Panc1 (cell line): ENCODE measurements around the gene TADA2B.

ENCODE experiments used
- CTCF ChIP-seq: fragments of 450-650 bp; IDR thresholded peaks from 2 replicates; pipeline ENCODE4 v1.5.1; 2017; ENCODE audit warnings: mild to moderate bottlenecking
- POLR2AphosphoS5 ChIP-seq: IDR thresholded peaks from 2 replicates; pipeline ENCODE4 v1.6.1; 2012; ENCODE audit warnings: mild to moderate bottlenecking, low read depth, low read length, moderate library complexity

DNA sequence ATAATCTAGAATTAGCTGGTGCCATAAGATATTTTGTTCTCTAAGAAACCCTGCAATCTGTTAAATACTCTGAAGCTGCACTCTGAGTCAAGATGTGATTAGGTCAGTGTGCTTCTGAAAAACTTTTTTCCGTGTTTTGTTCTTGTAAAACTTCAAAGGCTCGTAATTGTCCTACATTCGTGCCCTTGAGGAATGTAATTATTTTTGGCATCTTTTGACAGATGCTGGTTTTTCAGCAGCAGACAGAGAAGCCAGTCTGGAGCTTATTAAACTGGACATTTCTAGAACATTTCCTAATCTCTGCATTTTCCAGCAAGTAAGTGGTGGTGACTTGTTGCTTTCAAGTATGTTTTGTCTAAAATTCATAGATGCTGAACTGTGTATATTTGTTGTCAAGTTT is 36.8 kb upstream of the TADA2B start:
- TF ChIP-seq CTCF (no peak), POLR2AphosphoS5 (no peak)
